Mammary epithelial cell (primary cell): ENCODE results near the gene TEX28.

Experiments
- EZH2 ChIP-seq: IDR thresholded peaks from 2 replicates; pipeline ENCODE4 v1.6.1; 2012; ENCODE audit warnings: low read length, inconsistent platforms, borderline replicate concordance
- TF ChIP-seq, protein P1 (sequence below), 2 donors: IDR thresholded peaks in 1 of 2; conservative IDR thresholded peaks in 1 of 2; 2 replicates each; pipeline ENCODE4 v1.5.1; 2011 to 2012; ENCODE audit warnings: inconsistent platforms in 2 of 2, low read length in 2 of 2, mild to moderate bottlenecking in 2 of 2, control low read depth in 1 of 2, low read depth in 1 of 2; ENCODE audit not compliant: insufficient read depth in 1 of 2; ENCODE audit errors: extremely low read depth in 1 of 2

DNA sequence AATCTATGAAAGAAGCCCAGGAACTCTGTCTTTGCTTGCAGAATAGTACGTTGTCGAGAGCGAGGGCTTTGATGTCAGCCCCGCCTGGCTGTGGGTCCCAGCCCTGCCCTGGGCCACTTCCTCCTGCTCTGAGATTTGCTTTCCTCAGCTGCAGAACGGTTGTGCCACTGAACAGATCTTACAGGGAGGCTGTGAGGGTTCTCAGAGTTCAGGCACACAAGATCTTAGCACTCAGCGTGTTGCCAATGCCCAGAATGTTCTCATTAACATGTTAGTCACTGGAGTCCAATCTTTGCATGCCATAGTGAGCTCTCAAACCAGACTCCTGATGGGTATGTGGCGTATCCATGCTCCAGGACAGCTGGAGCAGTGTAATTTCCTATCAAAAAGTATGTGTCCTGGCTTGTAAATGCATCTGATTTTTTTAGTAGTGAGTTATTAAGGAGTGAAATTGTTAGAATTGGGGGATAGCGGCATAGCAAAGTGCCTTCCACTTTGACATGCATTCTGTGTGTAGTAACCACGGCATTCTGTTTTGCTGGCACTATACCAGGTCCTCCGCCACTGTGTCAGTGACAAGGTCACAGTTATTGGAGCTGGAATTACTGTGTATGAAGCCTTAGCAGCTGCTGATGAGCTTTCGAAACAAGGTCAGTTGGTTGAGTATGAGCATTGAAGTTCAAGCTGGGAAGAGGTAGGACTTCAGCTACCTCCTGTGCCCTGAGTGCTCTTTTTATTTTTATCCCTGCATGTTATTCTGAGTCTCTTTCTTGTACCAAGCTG, 32.3 kb upstream of the TEX28 start:
- TF ChIP-seq, protein P1, sequence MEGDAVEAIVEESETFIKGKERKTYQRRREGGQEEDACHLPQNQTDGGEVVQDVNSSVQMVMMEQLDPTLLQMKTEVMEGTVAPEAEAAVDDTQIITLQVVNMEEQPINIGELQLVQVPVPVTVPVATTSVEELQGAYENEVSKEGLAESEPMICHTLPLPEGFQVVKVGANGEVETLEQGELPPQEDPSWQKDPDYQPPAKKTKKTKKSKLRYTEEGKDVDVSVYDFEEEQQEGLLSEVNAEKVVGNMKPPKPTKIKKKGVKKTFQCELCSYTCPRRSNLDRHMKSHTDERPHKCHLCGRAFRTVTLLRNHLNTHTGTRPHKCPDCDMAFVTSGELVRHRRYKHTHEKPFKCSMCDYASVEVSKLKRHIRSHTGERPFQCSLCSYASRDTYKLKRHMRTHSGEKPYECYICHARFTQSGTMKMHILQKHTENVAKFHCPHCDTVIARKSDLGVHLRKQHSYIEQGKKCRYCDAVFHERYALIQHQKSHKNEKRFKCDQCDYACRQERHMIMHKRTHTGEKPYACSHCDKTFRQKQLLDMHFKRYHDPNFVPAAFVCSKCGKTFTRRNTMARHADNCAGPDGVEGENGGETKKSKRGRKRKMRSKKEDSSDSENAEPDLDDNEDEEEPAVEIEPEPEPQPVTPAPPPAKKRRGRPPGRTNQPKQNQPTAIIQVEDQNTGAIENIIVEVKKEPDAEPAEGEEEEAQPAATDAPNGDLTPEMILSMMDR (conservative IDR thresholded peaks at IDR 0.05 in 1 of 2, IDR thresholded peaks at IDR 0.05 in 1 of 2; ENCODE audit: extremely low read depth in 1 of 2, insufficient read depth in 1 of 2, low read depth in 1 of 2, low read length in 2 of 2), result no peak
- TF ChIP-seq EZH2, result no peak
